IMR-90 (cell line): Measurements from ENCODE around the gene IL19. TPM values are rescaled to one million over a fixed set of nuclear protein-coding genes. Genes with fewer than 3 reads are reported as not detected.

Source experiments
- ATAC-seq: fragments of 200-7000 bp; cut with Tn5 transposase; 2 replicates; pipeline ENCODE4 v1.9.1; 2020; ENCODE audit warnings: low read depth, mild to moderate bottlenecking, moderate library complexity
- BruUV-seq: library from RNA; stranded (reverse); fragments of 400-500 nt; replicated peaks from 2 replicates; lab custom pipeline; 2021; lab: Mats Ljungman, UMichigan
- CTCF ChIA-PET: fragments of 300-600 bp; formaldehyde crosslinking; extraction: SDS; loops from one replicate; lab custom pipeline; 2021; ENCODE audit warnings: antibody characterized with exemption; lab: Yijun Ruan, JAX
- POLR2A ChIA-PET: fragments of 300-600 bp; sonication (Branson Sonifier 250); formaldehyde crosslinking; loops from one replicate; lab custom pipeline; 2022; ENCODE audit warnings: antibody characterized with exemption; ENCODE audit not compliant: unreplicated experiment; lab: Charles Lee
- DNase-seq: peaks from one replicate; pipeline ENCODE4 v3.0.0; 2013
- H2AFZ ChIP-seq: replicated peaks from 2 replicates; pipeline ENCODE3; 2013; ENCODE audit warnings: low read length, mild to moderate bottlenecking; ENCODE audit not compliant: poor library complexity
- H2AK5ac ChIP-seq: 2 replicates; pipeline ENCODE4 v1.6.1; 2013; ENCODE audit warnings: low read depth, low read length, inconsistent platforms
- H2AK9ac ChIP-seq: replicated peaks from 2 replicates; pipeline ENCODE3; 2013; ENCODE audit warnings: mild to moderate bottlenecking, low read depth, low read length, moderate library complexity; ENCODE audit not compliant: poor library complexity
- H2BK120ac ChIP-seq: 2 replicates; pipeline ENCODE4 v1.6.1; 2013; ENCODE audit warnings: low read depth, low read length, inconsistent platforms
- H2BK15ac ChIP-seq: 3 replicates; pipeline ENCODE4 v1.6.1; 2013; ENCODE audit warnings: low read depth, low read length, inconsistent platforms
- H2BK20ac ChIP-seq: 2 replicates; pipeline ENCODE4 v1.6.1; 2013; ENCODE audit warnings: low read depth, mild to moderate bottlenecking, inconsistent platforms, low read length, moderate library complexity
- H2BK5ac ChIP-seq: 2 replicates; pipeline ENCODE4 v1.6.1; 2013; ENCODE audit warnings: mild to moderate bottlenecking, low read depth, low read length, inconsistent platforms; ENCODE audit not compliant: poor library complexity, severe bottlenecking
- H3K14ac ChIP-seq: replicated peaks from 2 replicates; pipeline ENCODE4 v1.6.1; 2013; ENCODE audit warnings: low read depth, low read length, inconsistent platforms
- H3K18ac ChIP-seq: 2 replicates; pipeline ENCODE4 v1.6.1; 2013; ENCODE audit warnings: low read depth, low read length, control low read depth
- H3K23ac ChIP-seq: 2 replicates; pipeline ENCODE4 v1.6.1; 2013; ENCODE audit warnings: low read depth, low read length, inconsistent platforms
- H3K27ac ChIP-seq: 2 replicates; pipeline ENCODE4 v1.5.1; 2013; ENCODE audit warnings: mild to moderate bottlenecking, control low read depth, low read length; ENCODE audit not compliant: insufficient read depth
- H3K27me3 ChIP-seq: 2 replicates; pipeline ENCODE4 v1.6.1; 2013; ENCODE audit warnings: low read length; ENCODE audit not compliant: control insufficient read depth, insufficient read depth
- H3K36me3 ChIP-seq: 2 replicates; pipeline ENCODE4 v1.6.1; 2013; ENCODE audit warnings: low read length, mixed read lengths; ENCODE audit not compliant: control insufficient read depth, insufficient read depth
- H3K4ac ChIP-seq: 2 replicates; pipeline ENCODE4 v1.6.1; 2013; ENCODE audit warnings: low read depth, low read length, inconsistent platforms
- H3K4me1 ChIP-seq: 2 replicates; pipeline ENCODE4 v1.6.1; 2013; ENCODE audit warnings: low read length, mixed read lengths; ENCODE audit not compliant: control insufficient read depth, insufficient read depth
- H3K4me2 ChIP-seq: 2 replicates; pipeline ENCODE4 v1.6.1; 2013; ENCODE audit warnings: low read depth, mild to moderate bottlenecking, control low read depth, low read length, moderate library complexity
- H3K4me3 ChIP-seq: 2 replicates; pipeline ENCODE4 v1.5.1; 2013; ENCODE audit warnings: low read depth, mild to moderate bottlenecking, control low read depth, low read length, moderate library complexity; ENCODE audit not compliant: insufficient read depth
- H3K56ac ChIP-seq: 2 replicates; pipeline ENCODE4 v1.6.1; 2013; ENCODE audit warnings: low read length, inconsistent platforms; ENCODE audit not compliant: insufficient read depth; ENCODE audit errors: extremely low read depth
- H3K79me1 ChIP-seq, 2 experiments: 2 replicates each; pipeline ENCODE4 v1.6.1; 2013; ENCODE audit warnings: low read length in 2 of 2, inconsistent platforms in 1 of 2, low read depth in 1 of 2
- H3K9ac ChIP-seq: 2 replicates; pipeline ENCODE4 v1.6.1; 2013; ENCODE audit warnings: low read depth, low read length, control low read depth
- H3K9me1 ChIP-seq: 2 replicates; pipeline ENCODE4 v1.6.1; 2013; ENCODE audit warnings: low read length, inconsistent platforms; ENCODE audit not compliant: insufficient read depth
- H3K9me3 ChIP-seq: 2 replicates; pipeline ENCODE4 v1.6.1; 2013; ENCODE audit warnings: low read length; ENCODE audit not compliant: control insufficient read depth, insufficient read depth
- H4K20me1 ChIP-seq: 2 replicates; pipeline ENCODE4 v1.6.1; 2013; ENCODE audit warnings: low read length, inconsistent platforms; ENCODE audit not compliant: insufficient read depth
- H4K5ac ChIP-seq: 2 replicates; pipeline ENCODE4 v1.6.1; 2013; ENCODE audit warnings: mild to moderate bottlenecking, low read depth, low read length, control low read depth
- H4K8ac ChIP-seq, 2 experiments: 2 replicates each; pipeline ENCODE4 v1.6.1; 2013; ENCODE audit warnings: low read depth in 2 of 2, low read length in 2 of 2, control low read depth in 1 of 2, inconsistent platforms in 1 of 2
- H4K91ac ChIP-seq: 2 replicates; pipeline ENCODE4 v1.6.1; 2013; ENCODE audit warnings: low read depth, low read length, inconsistent platforms; ENCODE audit not compliant: insufficient read depth
- BHLHE40 ChIP-seq: fragments of 150-350 bp; IDR thresholded peaks from 2 replicates; pipeline ENCODE4 v1.6.1; 2016; ENCODE audit warnings: mild to moderate bottlenecking, low read depth, low read length
- CEBPB ChIP-seq: IDR thresholded peaks from 2 replicates; pipeline ENCODE4 v1.6.1; 2012; ENCODE audit warnings: low read depth, low read length, improper control_type of control experiment
- CTCF ChIP-seq: conservative IDR thresholded peaks from 2 replicates; pipeline ENCODE4 v1.5.1; 2012; ENCODE audit warnings: mild to moderate bottlenecking, low read depth, low read length, improper control_type of control experiment
- ELK1 ChIP-seq: fragments of 150-350 bp; IDR thresholded peaks from 2 replicates; pipeline ENCODE4 v1.6.1; 2016; ENCODE audit warnings: low read depth, mild to moderate bottlenecking, low read length, moderate library complexity, borderline replicate concordance
- FOS ChIP-seq: fragments of 150-350 bp; IDR thresholded peaks from 2 replicates; pipeline ENCODE4 v1.6.1; 2016; ENCODE audit warnings: low read depth, low read length
- MAFK ChIP-seq: IDR thresholded peaks from 2 replicates; pipeline ENCODE4 v1.6.1; 2012; ENCODE audit warnings: low read depth, low read length, improper control_type of control experiment
- MAZ ChIP-seq: IDR thresholded peaks from 2 replicates; pipeline ENCODE4 v1.6.1; 2012; ENCODE audit warnings: low read depth, mild to moderate bottlenecking, low read length, improper control_type of control experiment, moderate library complexity, borderline replicate concordance
- POLR2A ChIP-seq: IDR thresholded peaks from 2 replicates; pipeline ENCODE4 v1.6.1; 2012; ENCODE audit warnings: mild to moderate bottlenecking, low read depth, low read length
- RAD21 ChIP-seq: IDR thresholded peaks from 2 replicates; pipeline ENCODE4 v1.6.1; 2012; ENCODE audit warnings: low read length, improper control_type of control experiment
- RFX5 ChIP-seq: IDR thresholded peaks from 2 replicates; pipeline ENCODE4 v1.8.0; 2012; ENCODE audit warnings: low read depth, mild to moderate bottlenecking, low read length, moderate library complexity
- USF2 ChIP-seq: fragments of 150-350 bp; IDR thresholded peaks from 2 replicates; pipeline ENCODE4 v1.6.1; 2017; ENCODE audit warnings: mild to moderate bottlenecking, antibody characterized with exemption, low read length, low read depth
- WGBS, 2 experiments: methylation state at CpG; one replicate each; pipeline versions ENCODE4 v1.1.5 to v1.1.7; 2013; ENCODE audit warnings: missing lambda C conversion rate in 2 of 2; ENCODE audit not compliant: insufficient read length in 1 of 2; ENCODE audit errors: extremely low coverage in 2 of 2; 5-methylcytosine and 5-hydroxymethylcytosine counted together
- dilution Hi-C: fragments of 300-500 bp; cut with HindIII; formaldehyde crosslinking; loops from one replicate; pipeline ENCODE4 v1.14.3; 2018; ENCODE audit warnings: low sequenced_read_pairs; ENCODE audit not compliant: unreplicated experiment
- in situ Hi-C: fragments of 300-500 bp; cut with MboI; formaldehyde crosslinking; loops from 3 replicates; pipeline ENCODE4 v1.14.3; 2019; ENCODE audit warnings: low sequenced_read_pairs, inconsistent platforms, mixed read lengths
- intact Hi-C: fragments of 100-400 bp; cut with micrococcal nuclease; formaldehyde crosslinking; loops from 2 replicates; pipeline ENCODE4 v1.10.0; 2022
- polyA plus RNA-seq, 3 experiments: library from polyadenylated mRNA; depleted of rRNA; stranded (reverse); fragments of >200 nt; gene quantifications; 2 replicates each; pipeline ENCODE4 v1.2.3, GENCODE V29; 2012; ENCODE audit warnings: low replicate concordance in 1 of 3
- total RNA-seq: library from RNA; depleted of rRNA; stranded (reverse); fragments of >200 nt; gene quantifications from 2 replicates; pipeline ENCODE4 v1.2.3, GENCODE V29; 2012

The IL19 gene
- total and polyA plus RNA-seq, 2 of the 4 experiments (the other 2 are of a cell fraction): not detected

- H3K9me3 ChIP-seq: no peaks in the 10 kb centered on the region
- no peaks in the 10 kb centered on the region for H3K79me1 ChIP-seq
- H3K23ac ChIP-seq: no peak overlapping the region
- no peak overlapping the region for H4K5ac ChIP-seq
- POLR2A ChIA-PET: no interaction called here
- H3K14ac ChIP-seq: no peak overlapping the region
- H2BK15ac ChIP-seq: no peak overlapping the region
- no peak overlapping the region for H4K8ac ChIP-seq
- H3K4me1 ChIP-seq: peaks cover under 1% of the 10 kb centered on the region; the same call in 1 of the 2 replicates
- no peak for TF ChIP-seq CTCF
- no peak for TF ChIP-seq FOS
- TF ChIP-seq BHLHE40: no peak
- TF ChIP-seq USF2: no peak
- TF ChIP-seq RFX5: no peak
- TF ChIP-seq ELK1: no peak
- no peak for TF ChIP-seq MAFK
- TF ChIP-seq POLR2A: no peak
- TF ChIP-seq MAZ: no peak
- no peak for TF ChIP-seq RAD21
- no peak for TF ChIP-seq CEBPB
- H3K9ac ChIP-seq: no peak overlapping the region
- CTCF ChIA-PET: interaction anchor here (1.6 to 1.7 kb wide), 2 partner anchors 9 to 23 kb away, joined by 6 to 7 read pairs; no protein-coding TSS in a partner anchor
- no peaks in the 10 kb centered on the region; the same call in none of the 2 replicates for H3K27me3 ChIP-seq
- peaks cover 5% of the 10 kb centered on the region; the same call in 1 of the 2 replicates for H3K9me1 ChIP-seq
- H4K20me1 ChIP-seq: no peaks in the 10 kb centered on the region
- intact Hi-C loops: no loop called here
- no peak overlapping the region for H2AFZ ChIP-seq
- in situ Hi-C loops: no loop called here
- 80% methylated on average over 2 of the region's 5 CpGs; no CpG with 5 or more reads in 1 of the 2 experiments for WGBS, 2 experiments
- H2BK120ac ChIP-seq: no peak overlapping the region
- no peak overlapping the region for H3K18ac ChIP-seq
- no peak overlapping the region for H2AK5ac ChIP-seq
- H3K27ac ChIP-seq: no peak overlapping the region
- H3K4ac ChIP-seq: no peak overlapping the region
- H3K36me3 ChIP-seq: no peaks in the 10 kb centered on the region
- no TSS peak for BruUV-seq
- H3K56ac ChIP-seq: no peak overlapping the region
- H4K91ac ChIP-seq: no peak overlapping the region
- no peak overlapping the region for H2BK20ac ChIP-seq
- no peak for ATAC-seq
- no peak overlapping the region for H3K4me3 ChIP-seq
- H2BK5ac ChIP-seq: no peak overlapping the region
- no peak overlapping the region for H2AK9ac ChIP-seq
- dilution Hi-C loops: no loop called here
- DNase-seq: no peak
- no peak overlapping the region for H3K4me2 ChIP-seq
These were observed 15.8 kb downstream of the IL19 start for GRCh38 chr1:206786212-206786886.
